Left renal cortex interstitium (tissue), 4 donors: ENCODE data around the gene NES. TPM values are rescaled to one million over a fixed set of nuclear protein-coding genes. Genes with fewer than 3 reads are reported as not detected.
A peak's percentile ranks its signal among the peaks of the same experiment; 100 is the strongest.

Experiments used
- DNase-seq, 4 donors: peaks; one replicate each; pipeline ENCODE4 v3.0.0-alpha.2; 2013; ENCODE audit warnings: low read depth in 4 of 4, low spot score in 2 of 4, missing footprints in 1 of 4
- polyA plus RNA-seq, 4 donors: library from polyadenylated mRNA; unstranded; fragments of 120-200 nt; gene quantifications; one replicate each; pipeline ENCODE4 v1.2.1, GENCODE V29; 2013; ENCODE audit not compliant: insufficient read length in 4 of 4

The NES gene
- polyA plus RNA-seq, 4 donors, result 144 to 165 (median 153) TPM

GRCh38 chr1:156704166-156704711 is 27.0 kb upstream of the NES start:
- DNase-seq, result no peak

GRCh38 chr1:156703741-156704140 is 26.5 kb upstream of the NES start:
- no peak for DNase-seq

GRCh38 chr1:156703336-156703735 is 26.1 kb upstream of the NES start:
- DNase-seq, result no peak

- no peak for DNase-seq
These were observed 23.7 kb upstream of the NES start for GRCh38 chr1:156700736-156701531.

GRCh38 chr1:156698995-156699394 is 21.8 kb upstream of the NES start:
- DNase-seq, result no peak

GRCh38 chr1:156697481-156697880 is 20.3 kb upstream of the NES start:
- no peak for DNase-seq

GRCh38 chr1:156696755-156697154 is 19.5 kb upstream of the NES start:
- no peak for DNase-seq

GRCh38 chr1:156694690-156694962 is 17.4 kb upstream of the NES start:
- no peak for DNase-seq

GRCh38 chr1:156693848-156694689 is 16.9 kb upstream of the NES start:
- DNase-seq, result no peak

GRCh38 chr1:156692925-156693847 is 16.0 kb upstream of the NES start:
- peak in 1 of 4 donors; percentile 81 for DNase-seq

GRCh38 chr1:156692441-156692924 is 15.3 kb upstream of the NES start:
- DNase-seq, result no peak

- DNase-seq, result no peak
These were observed 14.6 kb upstream of the NES start for GRCh38 chr1:156691665-156692440.

GRCh38 chr1:156691191-156691590 is 14.0 kb upstream of the NES start:
- no peak for DNase-seq

- DNase-seq, result no peak
These were observed 13.4 kb upstream of the NES start for GRCh38 chr1:156690675-156691036.

- DNase-seq, result no peak
These were observed 12.9 kb upstream of the NES start for GRCh38 chr1:156689953-156690674.

GRCh38 chr1:156689035-156689952 is 12.1 kb upstream of the NES start:
- peak in 2 of 4 donors; percentile 87 to 88 for DNase-seq

- no peak for DNase-seq
These were observed 7.1 kb upstream of the NES start for GRCh38 chr1:156684227-156684782.
